ENCODE measurements around the gene PACSIN2.

Gene PACSIN2

GRCh38 chr22:42905702-42906183, 109.2 kb downstream of the PACSIN2 start:
- no peak for DNase-seq (ENCODE audit: low spot score)

- no peak for DNase-seq (ENCODE audit: low spot score)
Observed at GRCh38 chr22:42905217-42905616, 109.7 kb downstream of the PACSIN2 start.

GRCh38 chr22:42904050-42904449, 110.9 kb downstream of the PACSIN2 start:
- no peak for DNase-seq (ENCODE audit: low spot score)

- no peak for DNase-seq (ENCODE audit: low spot score)
Observed at GRCh38 chr22:42902875-42903510, 112.0 kb downstream of the PACSIN2 start.

- DNase-seq (ENCODE audit: low spot score), result no peak
Observed at GRCh38 chr22:42901790-42902508, 113.0 kb downstream of the PACSIN2 start.

- no peak for DNase-seq (ENCODE audit: low spot score)
Observed at GRCh38 chr22:42897960-42898359, 117.0 kb downstream of the PACSIN2 start.

GRCh38 chr22:42895541-42895981, 119.4 kb downstream of the PACSIN2 start:
- no peak for DNase-seq (ENCODE audit: low spot score)

GRCh38 chr22:42895087-42895486, 119.9 kb downstream of the PACSIN2 start:
- DNase-seq (ENCODE audit: low spot score), result no peak

GRCh38 chr22:42893371-42894150, 121.4 kb downstream of the PACSIN2 start:
- no peak for DNase-seq (ENCODE audit: low spot score)

- DNase-seq (ENCODE audit: low spot score), result no peak
Observed at GRCh38 chr22:42892571-42893316, 122.2 kb downstream of the PACSIN2 start.

- DNase-seq (ENCODE audit: low spot score), result no peak
Observed at GRCh38 chr22:42892156-42892555, 122.8 kb downstream of the PACSIN2 start.

- no peak for DNase-seq (ENCODE audit: low spot score)
Observed at GRCh38 chr22:42891696-42892095, 123.3 kb downstream of the PACSIN2 start.

- no peak for DNase-seq (ENCODE audit: low spot score)
Observed at GRCh38 chr22:42891008-42891407, 123.9 kb downstream of the PACSIN2 start.

- no peak for DNase-seq (ENCODE audit: low spot score)
Observed at GRCh38 chr22:42889304-42889703, 125.6 kb downstream of the PACSIN2 start.

GRCh38 chr22:42887523-42888507, 127.1 kb downstream of the PACSIN2 start:
- no peak for DNase-seq (ENCODE audit: low spot score)

GRCh38 chr22:42887120-42887519, 127.8 kb downstream of the PACSIN2 start:
- no peak for DNase-seq (ENCODE audit: low spot score)

- DNase-seq (ENCODE audit: low spot score), result no peak
Observed at GRCh38 chr22:42885446-42885845, 129.5 kb downstream of the PACSIN2 start.

GRCh38 chr22:42884616-42885375, 130.2 kb downstream of the PACSIN2 start:
- no peak for DNase-seq (ENCODE audit: low spot score)

- DNase-seq (ENCODE audit: low spot score), result no peak
Observed at GRCh38 chr22:42883970-42884369, 131.0 kb downstream of the PACSIN2 start.

- no peak for DNase-seq (ENCODE audit: low spot score)
Observed at GRCh38 chr22:42883121-42883520, 131.8 kb downstream of the PACSIN2 start.

Data from hepatic stellate cell (primary cell).